GM19324 (cell line): ENCODE data around the gene DNAJC10.
"Not testable (repeated sequence)": the region's sequence is repeated elsewhere in the genome, so short reads cannot be mapped to it uniquely, and the experiment has no call there.

Experiments used
- ATAC-seq: cut with Tn5 transposase; IDR thresholded peaks from one replicate; pipeline ENCODE4 v1.9.1; 2021; ENCODE audit warnings: mild to moderate bottlenecking, moderate library complexity; ENCODE audit not compliant: unreplicated experiment, low FRiP score

Gene DNAJC10

DNA sequence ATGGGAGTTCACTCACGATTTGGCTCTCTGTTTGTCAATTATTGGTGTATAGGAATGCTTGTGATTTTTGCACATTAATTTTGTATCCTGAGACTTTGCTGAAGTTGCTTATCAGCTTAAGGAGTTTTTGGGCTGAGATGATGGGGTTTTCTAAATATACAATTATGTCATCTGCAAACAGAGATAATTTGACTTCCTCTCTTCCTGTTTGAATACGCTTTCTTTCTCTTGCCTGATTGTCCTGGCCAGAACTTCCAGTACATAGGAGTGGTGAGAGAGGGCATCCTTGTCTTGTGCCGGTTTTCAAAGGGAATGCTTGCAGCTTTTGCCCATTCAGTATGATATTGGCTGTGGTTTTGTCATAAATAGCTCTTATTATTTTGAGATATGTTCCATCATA is 66.6 kb downstream of the DNAJC10 start:
- ATAC-seq, result not testable (repeated sequence)

DNA sequence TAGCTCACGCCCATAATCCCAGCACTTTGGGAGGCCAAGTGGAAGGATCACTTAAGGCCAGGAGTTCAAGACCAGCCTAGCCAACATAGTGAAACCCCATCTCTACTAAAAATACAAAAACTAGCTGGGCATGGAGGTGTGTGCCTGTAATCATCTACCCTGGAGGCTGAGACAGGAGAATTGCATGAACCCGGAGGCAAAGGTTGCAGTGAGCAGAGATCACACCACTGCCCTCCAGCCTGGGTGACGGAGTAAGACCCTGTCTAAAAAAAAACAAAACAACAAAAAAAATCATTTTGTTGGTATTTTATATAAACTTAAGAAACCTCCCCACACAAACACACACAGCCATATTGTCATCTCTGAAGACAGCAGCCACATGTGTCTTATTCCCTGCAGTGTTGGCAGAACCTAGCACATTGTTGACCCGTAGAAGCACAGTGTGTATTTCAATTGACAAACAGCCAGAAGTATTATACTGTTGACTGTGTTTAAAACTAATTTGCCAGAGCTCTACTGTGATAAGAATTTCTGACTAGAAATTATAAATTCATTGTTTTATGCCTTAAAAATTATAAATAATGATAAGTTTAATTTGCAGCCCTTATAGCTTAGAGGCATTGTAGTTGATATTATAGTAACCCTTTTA is 68.1 kb downstream of the DNAJC10 start:
- no peak for ATAC-seq

DNA sequence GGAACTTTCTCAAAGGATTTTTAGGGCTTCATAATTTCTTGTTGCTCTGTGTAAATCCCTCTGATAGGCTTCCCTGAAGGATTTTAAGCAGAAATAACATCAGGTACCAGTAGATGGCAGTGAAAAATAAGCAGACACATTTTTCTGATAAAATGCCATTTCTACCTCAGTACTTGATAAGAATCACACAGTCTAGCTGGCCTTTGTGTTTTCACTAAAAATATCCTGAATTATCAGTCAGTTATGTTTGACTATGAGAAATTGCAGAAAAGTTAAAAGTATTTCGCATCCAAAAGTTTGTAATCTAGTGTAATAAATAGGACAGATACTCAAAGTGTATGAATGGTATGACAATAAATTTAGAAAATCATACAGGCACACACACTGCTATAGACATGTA is 68.7 kb downstream of the DNAJC10 start:
- no peak for ATAC-seq

DNA sequence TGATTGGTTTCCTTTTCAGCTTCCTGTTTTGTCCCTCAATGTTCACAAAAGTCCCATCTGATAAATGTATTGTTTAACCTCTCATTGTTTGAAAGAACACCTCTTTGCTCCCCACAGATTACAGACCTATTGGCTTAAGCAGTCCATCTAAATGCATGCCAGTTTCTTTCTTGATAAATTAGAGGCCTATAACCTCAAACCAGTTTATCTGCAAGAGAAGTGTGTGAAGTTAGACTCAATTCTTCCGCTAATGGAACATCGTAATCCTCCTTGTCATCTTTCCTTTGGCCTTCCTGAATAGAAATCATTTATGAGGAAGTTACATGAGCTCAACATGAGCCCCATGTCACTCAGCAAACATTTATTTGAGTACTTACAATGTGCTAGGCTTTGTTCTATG is 76.4 kb downstream of the DNAJC10 start:
- ATAC-seq, result no peak

DNA sequence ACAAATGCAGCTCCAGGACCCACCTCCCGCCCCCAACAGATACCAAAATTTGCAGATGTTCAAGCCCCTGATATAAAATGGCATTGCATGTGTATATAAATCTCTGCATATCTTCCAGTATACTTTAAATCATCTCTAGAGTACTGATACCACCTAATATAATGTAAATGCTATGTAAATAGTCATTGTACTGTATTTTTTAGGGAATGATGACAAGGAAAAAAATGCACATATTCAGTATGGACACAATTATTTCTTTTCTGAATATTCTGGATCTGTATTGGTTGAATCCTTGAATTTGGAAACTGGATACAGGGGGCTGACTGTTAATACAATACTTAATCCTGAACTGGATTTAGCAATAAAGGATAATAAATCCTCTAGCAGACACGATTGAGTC is 82.7 kb downstream of the DNAJC10 start:
- ATAC-seq, result no peak

DNA sequence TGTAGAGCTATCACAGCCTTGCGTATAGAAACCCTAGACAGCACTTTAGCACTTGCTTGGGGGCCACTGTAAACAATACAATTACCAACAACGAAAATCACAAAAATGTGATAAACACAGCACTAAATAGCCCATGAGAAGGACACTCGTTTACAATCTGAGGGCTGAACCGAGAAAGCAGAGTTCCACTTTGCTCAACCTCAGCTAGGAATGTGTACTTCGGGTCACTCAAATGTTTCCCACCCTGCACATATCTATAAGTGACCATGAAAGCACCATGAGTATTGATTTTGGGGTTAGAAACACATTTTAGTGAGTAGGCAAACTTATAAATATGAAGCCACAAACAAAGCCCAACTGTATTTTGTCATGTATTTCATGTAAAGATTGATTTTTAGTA is 88.1 kb downstream of the DNAJC10 start:
- no peak for ATAC-seq

DNA sequence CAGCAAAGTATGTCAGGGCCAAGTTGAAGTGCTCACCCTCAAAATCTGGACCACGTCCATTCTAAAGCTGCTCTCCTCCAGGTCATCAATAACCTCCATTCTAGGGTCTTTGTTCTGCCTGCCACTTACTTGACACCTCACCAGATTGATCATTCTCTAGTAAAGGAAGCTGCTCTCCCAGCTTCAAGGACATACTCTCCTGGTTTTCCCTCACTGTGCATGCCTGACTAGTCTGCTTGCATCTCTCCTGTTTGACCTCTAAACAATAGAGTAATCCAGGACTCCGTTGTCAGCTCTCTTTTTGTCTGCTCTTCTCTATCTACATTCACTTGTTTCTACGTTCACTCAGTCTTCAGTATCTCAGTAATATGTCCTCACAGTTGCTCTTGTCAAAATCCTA is 91.3 kb downstream of the DNAJC10 start:
- no peak for ATAC-seq

DNA sequence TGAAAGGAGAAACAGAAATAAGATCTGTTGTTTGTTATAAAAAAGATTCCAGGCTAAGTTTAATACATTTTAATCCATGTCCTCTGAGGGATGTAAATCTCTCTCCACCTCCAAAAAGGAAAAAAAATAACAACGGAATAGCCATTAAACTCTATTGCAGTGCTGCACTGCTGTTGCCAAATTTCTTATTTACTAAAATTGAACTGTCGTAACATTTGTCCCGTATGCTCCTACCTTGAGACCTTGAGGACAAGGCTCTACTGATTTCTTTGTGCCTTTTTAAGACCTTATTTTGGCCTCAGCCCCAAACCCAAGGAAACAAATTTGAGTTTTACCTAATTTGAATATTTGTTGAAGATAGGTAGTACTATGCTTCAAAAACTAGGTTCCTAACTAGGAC is 94.0 kb downstream of the DNAJC10 start:
- ATAC-seq, result no peak

DNA sequence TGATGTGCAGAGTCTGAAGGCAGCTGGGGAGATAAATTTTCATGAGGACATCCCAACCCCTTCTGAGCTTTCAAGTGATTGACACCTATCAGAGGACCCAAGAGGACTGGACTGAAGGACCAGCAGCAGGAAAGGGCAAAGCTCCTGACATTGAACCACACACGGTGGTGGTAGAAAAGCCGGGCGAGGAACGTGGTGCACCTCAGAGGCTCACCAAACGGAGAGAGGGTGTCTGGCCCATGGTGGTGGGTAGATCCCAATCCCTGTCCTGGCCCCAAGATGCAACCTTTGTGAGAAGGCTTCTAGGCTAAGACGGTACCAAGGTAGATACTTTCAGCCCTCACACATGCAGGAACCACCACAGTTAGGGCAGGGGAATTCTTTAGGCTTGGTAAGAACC is 98.3 kb downstream of the DNAJC10 start:
- ATAC-seq, result no peak

DNA sequence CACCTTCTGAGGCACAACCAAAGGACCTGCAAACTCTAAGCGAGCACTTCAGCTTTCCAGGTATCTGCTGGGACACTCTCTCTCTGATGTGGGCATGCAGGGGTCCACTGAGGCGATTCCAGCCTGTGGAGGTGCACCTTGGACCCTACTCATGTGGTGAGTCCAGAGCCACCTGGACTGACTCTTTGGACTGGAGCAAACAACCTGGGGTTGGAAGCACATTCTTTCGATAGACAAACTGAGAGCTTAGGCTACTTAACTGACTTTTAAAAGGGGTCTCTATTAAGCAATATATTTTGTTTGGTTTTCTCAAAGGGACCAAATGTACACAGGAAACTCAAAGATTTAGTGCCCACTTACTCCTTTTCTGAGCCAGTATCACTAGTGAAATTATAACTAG is 98.7 kb downstream of the DNAJC10 start:
- no peak for ATAC-seq

DNA sequence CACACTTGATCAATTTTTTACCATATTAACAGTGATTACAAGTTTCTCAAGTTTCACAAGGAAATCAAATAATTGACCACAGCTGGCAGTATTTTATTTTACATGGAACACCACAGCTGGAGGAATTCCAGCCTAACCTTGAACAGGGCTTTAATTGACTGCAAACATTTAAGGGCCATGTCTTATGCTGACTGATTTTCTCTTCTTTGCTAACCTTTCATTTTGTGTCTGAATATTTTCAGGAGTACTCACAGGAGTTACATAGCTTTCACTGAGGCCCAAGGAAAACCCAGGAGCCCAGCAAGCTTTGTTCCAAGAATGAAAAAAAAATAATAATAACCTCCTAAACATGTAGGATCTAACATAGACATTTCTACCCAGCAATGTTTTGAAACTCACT is 100.8 kb downstream of the DNAJC10 start:
- no peak for ATAC-seq

DNA sequence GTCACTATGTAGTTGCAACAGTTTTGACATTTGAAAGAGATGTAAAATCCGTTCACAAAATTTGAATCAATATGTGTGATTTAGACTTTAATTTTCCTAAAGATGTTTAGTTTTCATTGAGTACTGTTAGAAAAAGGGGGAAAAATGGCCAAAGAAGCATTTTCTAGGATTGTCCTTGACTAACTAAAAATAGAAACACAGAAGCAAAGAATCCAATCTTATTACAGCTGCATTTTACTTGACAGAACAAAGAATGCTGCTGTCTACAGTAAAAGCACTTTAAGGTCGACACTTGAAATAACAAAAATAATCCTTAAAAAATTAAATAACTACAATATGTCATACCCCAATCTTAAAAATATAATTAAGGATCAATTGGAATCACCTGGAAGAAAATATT is 101.5 kb downstream of the DNAJC10 start:
- no peak for ATAC-seq

DNA sequence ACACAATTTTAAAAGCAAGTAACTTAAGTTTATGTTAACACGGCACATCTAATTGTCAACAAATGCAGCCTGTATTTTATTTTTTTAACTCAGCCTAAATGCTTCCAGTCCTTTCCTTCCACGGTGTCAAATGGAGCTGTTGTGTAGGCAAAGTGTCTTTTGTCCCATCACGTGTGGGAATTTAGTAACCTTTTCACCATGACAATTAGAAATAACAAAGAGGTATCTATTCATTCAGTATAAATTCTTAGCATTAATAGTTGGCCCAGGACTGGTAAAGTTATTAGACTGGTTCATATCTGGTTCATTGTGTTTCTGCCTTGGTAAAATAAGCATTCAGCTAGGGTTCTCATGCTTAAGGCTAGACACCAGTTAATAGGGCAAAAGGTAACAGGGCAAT is 102.4 kb downstream of the DNAJC10 start:
- no peak for ATAC-seq

DNA sequence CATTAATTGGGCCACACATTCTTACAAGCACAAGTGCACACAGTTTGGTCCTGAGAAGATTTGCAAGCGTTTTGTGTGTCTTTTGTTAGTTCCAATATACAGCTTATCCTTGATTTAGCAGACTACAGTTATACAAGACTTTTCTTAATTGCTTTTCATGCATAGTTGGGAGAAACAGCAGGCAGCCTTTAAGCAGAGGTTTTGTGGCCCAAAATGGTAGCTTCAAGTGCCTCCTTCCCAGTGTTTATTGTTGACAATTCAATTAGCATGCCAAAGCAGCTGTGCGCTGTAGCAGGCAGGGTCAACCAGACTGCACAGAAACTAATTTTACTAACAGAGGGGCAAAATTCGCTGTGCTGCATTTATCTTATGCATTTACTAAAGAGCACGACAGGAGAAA is 102.9 kb downstream of the DNAJC10 start:
- no peak for ATAC-seq

DNA sequence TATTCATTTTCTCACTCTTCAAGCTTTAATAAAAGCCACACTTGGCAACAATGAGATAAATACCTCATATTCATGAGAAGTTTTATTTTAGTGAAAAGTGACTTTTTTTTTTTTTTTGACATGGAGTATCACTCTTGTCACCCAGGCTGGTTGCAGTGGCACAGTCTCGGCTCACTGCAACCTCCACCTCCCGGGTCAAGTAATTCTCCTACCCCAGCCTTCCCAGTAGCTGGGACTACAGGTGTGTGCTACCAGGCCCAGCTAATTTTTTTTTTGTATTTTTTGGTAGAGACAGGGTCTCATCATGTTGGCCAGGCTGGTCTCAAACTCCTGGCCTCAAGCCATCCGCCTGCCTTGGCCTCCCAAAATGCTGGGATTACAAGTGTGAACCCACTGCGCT is 103.4 kb downstream of the DNAJC10 start:
- ATAC-seq, result no peak

DNA sequence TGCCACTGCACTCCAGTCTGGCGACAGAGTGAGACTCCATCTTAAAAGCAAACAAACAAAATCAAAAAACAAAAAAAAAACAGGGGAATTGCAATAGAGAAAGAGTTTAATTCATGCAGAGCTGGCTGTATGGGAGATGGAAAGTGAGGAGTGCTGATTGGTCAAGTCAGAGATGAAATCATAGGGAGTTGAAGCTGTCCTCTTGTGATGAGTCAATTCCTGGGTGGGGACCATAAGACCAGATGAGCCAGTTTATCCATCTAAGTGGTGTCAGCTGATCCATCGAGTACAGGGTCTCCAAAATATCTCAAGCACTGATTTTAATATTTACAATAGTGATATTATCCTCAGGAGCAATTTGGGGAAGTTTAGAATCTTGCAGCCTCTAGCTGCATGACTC is 105.1 kb downstream of the DNAJC10 start:
- ATAC-seq, result no peak

DNA sequence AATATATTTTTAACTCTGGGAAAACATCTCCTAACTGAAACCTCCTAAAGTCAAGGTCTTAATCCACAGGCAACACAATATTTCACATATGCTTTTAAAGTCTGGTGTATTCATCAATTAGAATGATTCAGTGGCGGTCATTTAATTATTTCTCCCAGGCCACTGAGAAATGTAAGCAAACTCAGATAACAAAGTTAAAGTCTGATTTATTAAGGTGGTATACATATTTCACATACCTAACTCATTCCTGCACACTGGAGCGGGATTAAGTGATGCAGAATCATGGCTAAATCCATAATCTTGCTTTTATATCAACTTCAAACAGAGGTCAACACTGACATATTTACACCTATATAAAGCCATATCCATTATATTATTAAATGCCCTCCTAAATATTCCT is 106.7 kb downstream of the DNAJC10 start:
- ATAC-seq, result no peak

DNA sequence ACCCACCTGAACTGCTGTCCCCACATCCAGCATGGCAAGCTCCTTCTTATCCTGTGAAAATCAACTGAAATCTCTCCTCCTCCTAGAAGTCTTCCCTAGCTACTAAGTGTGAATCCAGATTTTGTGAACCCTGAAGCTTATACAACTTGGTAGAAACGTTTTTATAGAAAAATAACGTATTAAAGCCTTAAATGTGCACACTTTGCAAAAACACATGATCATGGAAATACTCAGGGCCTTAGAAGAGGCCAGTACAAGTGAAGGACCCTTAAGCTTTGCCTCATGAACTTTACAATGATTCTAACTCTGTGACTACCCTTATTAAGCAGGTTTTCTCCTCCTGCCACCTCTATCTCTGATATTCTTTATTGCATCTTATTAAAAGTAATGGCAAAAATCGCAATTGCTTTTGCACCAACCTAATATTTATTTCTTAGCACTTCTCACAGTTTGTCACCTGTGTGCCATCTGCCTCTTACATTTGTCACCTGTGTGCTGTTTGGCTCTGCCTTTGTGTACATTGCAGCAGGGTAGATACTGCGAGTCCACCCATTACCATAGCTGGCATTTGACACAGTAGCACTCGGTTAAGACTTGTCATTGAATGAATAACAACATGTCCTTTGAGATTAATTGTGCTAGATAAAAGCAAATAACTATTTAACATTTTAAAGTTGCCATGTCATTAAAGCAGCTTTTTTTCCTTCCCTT is 108.2 kb downstream of the DNAJC10 start:
- ATAC-seq, result no peak

DNA sequence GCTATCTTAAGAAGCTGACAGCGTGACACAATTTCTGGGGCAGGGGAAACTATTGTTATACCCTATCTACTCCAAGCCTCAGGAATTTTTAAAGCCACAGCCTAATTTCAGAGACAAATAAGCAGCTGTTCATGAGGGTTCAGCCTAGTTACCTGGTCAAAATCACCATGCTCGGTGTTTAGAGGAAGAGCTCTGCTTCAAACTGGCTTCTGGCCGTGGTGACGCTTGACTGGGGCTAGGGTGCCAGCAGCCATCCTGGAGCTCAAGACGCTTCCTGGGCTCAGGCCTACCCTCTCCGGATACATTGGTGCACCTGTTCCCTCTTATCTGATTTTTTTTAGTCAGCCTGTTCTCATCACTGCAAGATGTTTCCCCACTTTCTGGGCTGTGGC is 108.7 kb downstream of the DNAJC10 start:
- ATAC-seq, result no peak

DNA sequence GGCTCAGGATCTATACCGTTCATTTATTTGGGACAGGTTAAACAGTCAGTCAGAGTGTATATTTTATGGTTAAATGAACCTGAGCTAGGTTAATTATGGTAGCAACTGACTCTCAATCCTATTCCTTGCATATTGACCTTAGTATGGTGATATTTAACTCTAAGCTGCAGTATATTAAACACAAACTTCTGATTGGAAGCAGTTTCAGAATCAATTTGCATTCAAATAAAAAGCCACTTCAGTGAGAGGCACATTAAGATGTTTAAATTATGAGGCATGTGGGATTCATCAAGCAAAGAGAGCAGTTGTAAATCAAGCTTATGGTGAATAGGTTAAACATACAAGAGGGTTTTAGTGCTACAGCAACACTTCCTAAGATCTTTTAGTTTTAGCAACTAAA is 110.0 kb downstream of the DNAJC10 start:
- ATAC-seq, result no peak

DNA sequence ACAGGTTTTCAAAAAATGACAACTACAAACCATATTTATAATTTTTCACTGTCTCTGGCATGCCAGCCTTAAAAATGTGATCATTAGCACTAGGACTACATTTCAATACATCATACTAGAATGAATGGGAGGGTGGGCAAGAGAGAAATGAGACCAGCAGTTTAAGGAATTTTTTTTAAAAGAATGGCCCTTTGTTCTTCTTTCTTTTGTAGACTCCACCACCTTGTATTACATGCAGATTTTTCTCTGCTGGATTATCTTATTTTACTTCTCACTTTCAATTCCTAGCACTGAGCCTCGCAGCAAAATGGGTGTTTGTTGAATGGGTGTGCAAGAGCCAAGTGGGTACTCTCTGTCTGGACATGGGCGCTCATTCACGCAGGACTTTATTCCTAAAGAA is 110.4 kb downstream of the DNAJC10 start:
- ATAC-seq, result no peak

DNA sequence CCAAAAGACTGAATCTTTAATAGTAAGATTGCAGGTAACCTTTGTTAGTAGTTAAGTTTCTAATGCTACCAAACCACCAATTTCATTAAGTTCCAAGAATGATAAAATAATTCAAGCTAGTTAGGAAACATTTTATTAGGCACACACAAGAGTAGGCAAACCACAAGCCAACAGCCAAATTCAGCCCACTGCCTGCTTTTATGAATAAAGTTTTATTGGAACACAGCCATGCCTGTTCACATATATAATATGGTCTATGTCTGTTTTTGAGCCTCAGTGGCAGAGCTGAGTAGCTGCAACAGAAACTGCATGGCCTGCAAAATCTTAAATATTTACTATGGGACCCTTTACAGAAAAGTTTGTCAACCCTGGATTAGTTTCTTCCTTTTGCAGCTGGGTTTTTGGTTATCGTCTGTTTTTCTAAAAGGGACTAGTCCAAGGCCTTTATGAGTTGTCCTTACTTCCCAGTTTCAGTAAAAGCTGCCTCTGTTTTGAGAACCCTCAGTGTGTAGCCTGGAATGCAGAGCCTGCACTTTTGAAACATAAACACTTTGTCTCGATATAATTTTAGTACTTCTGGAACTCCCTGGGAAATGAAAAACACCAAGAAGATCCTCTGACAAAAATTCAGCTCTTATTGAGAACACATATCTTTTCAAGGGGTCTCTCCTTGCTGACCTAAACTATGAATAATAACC is 111.3 kb downstream of the DNAJC10 start:
- no peak for ATAC-seq
